ENCODE data around the gene PARK7. TPM values are rescaled to one million over a fixed set of nuclear protein-coding genes. Genes with fewer than 3 reads are reported as not detected.
"Not testable (repeated sequence)": the region's sequence is repeated elsewhere in the genome, so short reads cannot be mapped to it uniquely, and the experiment has no call there.

Gene PARK7
- total RNA-seq, 2 experiments from 2014 or later: 261 to 275 TPM

DNA sequence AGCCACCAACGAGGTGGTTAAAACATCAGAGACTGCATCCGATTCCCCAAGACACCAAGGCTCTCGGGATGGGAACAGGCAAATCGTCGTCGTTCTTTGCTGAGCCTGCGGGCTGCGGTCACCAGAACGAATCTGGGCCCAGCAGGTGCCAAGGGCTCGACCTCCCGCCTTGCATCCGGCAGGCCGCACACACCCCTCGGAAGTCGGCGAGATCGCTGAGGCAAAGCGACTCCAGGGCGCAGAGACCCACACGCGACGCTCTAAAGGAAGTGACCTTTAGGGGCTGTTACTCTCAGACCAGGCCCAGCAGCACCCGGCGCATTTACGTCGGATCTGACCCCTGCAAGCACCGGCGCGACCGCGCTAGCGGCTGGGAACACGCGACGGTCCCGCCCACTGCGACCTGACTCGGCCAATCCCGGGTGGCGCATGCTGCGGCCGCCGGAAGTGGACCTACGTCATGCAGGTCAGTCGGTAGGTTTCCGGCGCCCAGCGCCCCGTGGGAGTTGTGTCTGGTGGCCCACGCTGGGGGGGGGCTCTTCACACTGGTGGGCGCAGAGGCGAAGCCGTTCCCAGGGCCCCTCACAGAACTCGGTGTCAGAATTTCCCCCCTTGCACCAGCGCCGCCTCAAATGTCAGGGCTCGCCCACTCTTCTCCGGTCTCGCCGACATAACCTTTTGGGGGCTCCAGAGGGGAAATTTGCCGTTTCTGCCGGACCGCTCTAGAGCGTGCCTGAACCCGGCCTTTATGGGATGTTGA lies 7.5 kb upstream of the PARK7 start:
- DNase-seq: peak; percentile 88
- peak overlapping the region; percentile 96 for H3K27ac Mint-ChIP-seq
- CTCF ChIA-PET: no interaction called here
- H3K36me3 Mint-ChIP-seq (ENCODE audit: low read depth): peaks cover 2% of the 10 kb centered on the region
- POLR2A ChIA-PET: interaction anchor here (1.6 kb wide), 1 partner anchor 24 kb away, joined by 4 read pairs; no protein-coding TSS in a partner anchor
- no peaks in the 10 kb centered on the region for H3K9me3 Mint-ChIP-seq
- H3K4me3 Mint-ChIP-seq: peak overlapping the region; percentile 88
- H3K27me3 Mint-ChIP-seq: no peaks in the 10 kb centered on the region
- peaks cover 51% of the 10 kb centered on the region for H3K4me1 Mint-ChIP-seq

DNA sequence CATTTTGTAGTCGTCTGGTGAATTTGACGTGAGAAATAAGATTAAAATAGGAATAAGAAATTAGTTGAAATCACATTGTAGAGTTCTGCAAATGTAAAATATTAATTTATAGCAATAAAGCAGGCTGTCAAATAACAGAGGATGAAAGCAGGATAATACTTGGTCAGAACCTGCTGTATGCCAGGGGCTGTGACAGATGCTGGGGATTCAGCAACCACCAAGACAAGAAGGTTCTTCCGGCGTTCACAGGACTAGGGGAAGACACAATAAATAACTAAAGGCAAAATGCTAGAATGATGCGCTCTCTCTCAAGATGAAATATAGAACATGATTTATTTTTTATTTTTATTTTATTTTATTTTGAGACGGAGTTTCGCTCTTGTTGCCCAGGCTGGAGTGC lies 6.8 kb upstream of the PARK7 start:
- H3K4me1 Mint-ChIP-seq: peaks cover 51% of the 10 kb centered on the region
- POLR2A ChIA-PET: interaction anchor here (1.6 kb wide), 1 partner anchor 24 kb away, joined by 4 read pairs; no protein-coding TSS in a partner anchor
- DNase-seq: no peak
- H3K27ac Mint-ChIP-seq: peak overlapping the region; percentile 96
- peaks cover 5% of the 10 kb centered on the region for H3K36me3 Mint-ChIP-seq (ENCODE audit: low read depth)
- H3K27me3 Mint-ChIP-seq: no peaks in the 10 kb centered on the region
- CTCF ChIA-PET: no interaction called here
- peak overlapping the region; percentile 88 for H3K4me3 Mint-ChIP-seq
- H3K9me3 Mint-ChIP-seq: no peaks in the 10 kb centered on the region

DNA sequence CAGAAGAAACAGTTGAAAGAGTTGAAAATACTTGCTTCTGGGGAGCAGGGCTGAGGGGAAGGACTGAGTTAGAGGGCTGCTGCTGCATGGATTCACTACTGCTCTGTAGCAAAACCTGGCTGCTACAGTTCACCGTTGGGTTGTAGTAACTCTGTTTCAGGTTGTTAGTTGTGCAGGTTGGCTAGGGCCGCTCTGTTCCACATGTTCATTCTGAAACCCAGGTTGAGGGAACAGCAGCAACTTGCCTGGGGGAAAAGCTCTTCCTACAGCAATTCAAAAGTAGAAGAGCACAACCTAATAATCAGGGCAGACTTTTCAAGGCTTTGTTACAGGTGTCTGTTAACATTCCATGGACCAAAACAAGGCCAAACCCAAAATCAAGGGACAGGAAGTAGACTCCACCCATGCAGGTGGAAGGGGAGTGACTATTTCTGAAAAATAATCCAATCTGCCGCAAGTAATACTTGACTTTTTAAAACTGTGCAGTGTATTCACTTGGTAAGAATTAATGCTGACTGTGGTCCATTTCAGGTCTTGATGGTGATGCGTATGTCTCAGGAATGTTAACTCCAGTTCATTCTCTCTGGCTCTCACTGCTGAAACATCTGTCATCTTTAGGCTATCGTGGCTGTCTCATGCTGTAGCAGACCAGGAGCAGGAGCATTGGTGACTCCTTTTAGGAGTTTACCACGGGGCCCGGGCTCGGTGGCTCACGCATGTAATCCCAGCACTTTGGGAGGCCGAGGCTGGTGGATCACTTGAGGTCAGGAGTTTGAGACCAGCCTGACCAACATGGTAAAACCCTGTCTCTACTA lies 5.1 kb upstream of the PARK7 start:
- Mint-ChIP-seq H3K27me3 (no peaks in the 10 kb centered on the region), H3K9me3 (no peaks in the 10 kb centered on the region), H3K36me3 (ENCODE audit: low read depth) (peaks cover 6% of the 10 kb centered on the region), H3K27ac (peak overlapping the region; percentile 70), H3K4me3 (no peak overlapping the region), H3K4me1 (peaks cover 51% of the 10 kb centered on the region)
- no peak for DNase-seq
- ChIA-PET CTCF (interaction anchor here (1.3 kb wide), 1 partner anchor 7 kb away, joined by 5 read pairs; no protein-coding TSS in a partner anchor), POLR2A (interaction anchor here (1.1 to 1.3 kb wide), 2 partner anchors 8 to 184 kb away, joined by 3 to 6 read pairs; no protein-coding TSS in a partner anchor)

DNA sequence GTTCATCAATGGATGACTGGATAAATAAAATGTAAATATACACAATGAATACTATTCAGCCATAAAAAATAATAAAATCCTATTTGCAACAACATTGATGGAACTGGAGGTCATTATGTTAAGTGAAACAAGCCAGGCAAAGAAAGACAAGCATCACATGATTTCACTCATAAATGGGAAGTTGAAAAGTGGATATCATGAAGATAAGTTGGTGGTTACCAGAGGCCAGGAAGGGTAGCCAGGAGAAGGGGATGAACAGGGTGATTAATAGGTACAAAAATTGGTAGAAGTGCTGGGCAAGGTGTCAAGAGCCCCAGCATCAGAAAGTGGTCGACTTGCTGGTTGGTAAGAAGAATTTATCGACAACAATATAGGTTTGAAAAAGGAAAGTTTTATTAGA lies 1.3 kb upstream of the PARK7 start:
- Mint-ChIP-seq H3K27ac (peak overlapping the region; percentile 96), H3K27me3 (no peaks in the 10 kb centered on the region), H3K9me3 (no peaks in the 10 kb centered on the region), H3K36me3 (ENCODE audit: low read depth) (peaks cover 40% of the 10 kb centered on the region), H3K4me1 (peaks cover 66% of the 10 kb centered on the region), H3K4me3 (peak overlapping the region; percentile 98)
- ChIA-PET CTCF (no interaction called here), POLR2A (interaction anchor here (0.6 to 2.4 kb wide), 4 partner anchors 8 to 20 kb away, joined by 3 to 18 read pairs (median 8); partner anchors contain the start of gene TNFRSF9)
- no peak for DNase-seq

DNA sequence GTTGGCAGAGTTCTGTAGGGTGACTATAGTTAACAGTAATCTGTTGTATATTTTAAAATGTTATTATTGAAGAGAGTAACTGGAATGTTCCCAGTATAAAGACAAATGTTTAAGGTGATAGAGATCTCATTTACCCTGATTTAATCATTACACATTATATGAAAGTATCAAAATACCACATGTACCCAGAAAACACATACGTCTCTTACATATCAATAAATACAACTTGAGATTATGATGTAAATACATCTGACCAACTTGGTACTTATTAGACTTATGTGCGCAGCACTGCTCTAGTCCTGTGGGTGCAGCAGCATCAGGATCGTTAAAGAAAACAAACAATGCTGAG lies 670 bp upstream of the PARK7 start:
- POLR2A ChIA-PET: interaction anchor here (0.6 to 3.0 kb wide), 16 partner anchors 9 to 461 kb away, joined by 3 to 61 read pairs (median 5); partner anchors contain the start of genes TNFRSF9 and VAMP3
- Mint-ChIP-seq H3K36me3 (ENCODE audit: low read depth) (peaks cover 46% of the 10 kb centered on the region), H3K4me3 (peak overlapping the region; percentile 98), H3K4me1 (peaks cover 65% of the 10 kb centered on the region), H3K27ac (peak overlapping the region; percentile 96), H3K9me3 (no peaks in the 10 kb centered on the region), H3K27me3 (no peaks in the 10 kb centered on the region)
- no peak for DNase-seq
- CTCF ChIA-PET: interaction anchor here (1.6 to 2.0 kb wide), 3 partner anchors 12 to 153 kb away, joined by 4 to 12 read pairs (median 5); no protein-coding TSS in a partner anchor

DNA sequence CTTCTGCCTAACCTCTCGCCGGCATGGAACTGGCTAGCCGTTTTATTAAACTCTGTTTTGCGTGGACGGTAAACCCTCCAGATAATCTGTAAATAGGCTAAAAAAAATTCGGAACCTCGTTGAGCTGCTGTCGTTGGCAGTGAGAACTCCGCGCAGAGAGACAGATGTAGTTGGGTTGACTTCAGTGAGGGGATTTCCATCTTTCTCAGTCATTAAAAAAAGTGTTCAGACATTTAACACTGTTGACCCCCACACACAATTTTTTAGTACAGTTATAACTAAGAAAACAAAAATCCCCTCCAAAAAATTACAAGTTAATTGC lies 464 bp downstream of the PARK7 start:
- Mint-ChIP-seq H3K4me3 (peak overlapping the region; percentile 98), H3K9me3 (no peaks in the 10 kb centered on the region), H3K36me3 (ENCODE audit: low read depth) (peaks cover 56% of the 10 kb centered on the region), H3K4me1 (peaks cover 64% of the 10 kb centered on the region), H3K27ac (peak overlapping the region; percentile 96), H3K27me3 (no peaks in the 10 kb centered on the region)
- POLR2A ChIA-PET: interaction anchor here (1.0 to 3.0 kb wide), 15 partner anchors 9 to 460 kb away, joined by 3 to 61 read pairs (median 5); partner anchors contain the start of genes TNFRSF9 and VAMP3
- no peak for DNase-seq
- CTCF ChIA-PET: interaction anchor here (1.6 to 2.0 kb wide), 3 partner anchors 13 to 154 kb away, joined by 4 to 12 read pairs (median 5); no protein-coding TSS in a partner anchor

DNA sequence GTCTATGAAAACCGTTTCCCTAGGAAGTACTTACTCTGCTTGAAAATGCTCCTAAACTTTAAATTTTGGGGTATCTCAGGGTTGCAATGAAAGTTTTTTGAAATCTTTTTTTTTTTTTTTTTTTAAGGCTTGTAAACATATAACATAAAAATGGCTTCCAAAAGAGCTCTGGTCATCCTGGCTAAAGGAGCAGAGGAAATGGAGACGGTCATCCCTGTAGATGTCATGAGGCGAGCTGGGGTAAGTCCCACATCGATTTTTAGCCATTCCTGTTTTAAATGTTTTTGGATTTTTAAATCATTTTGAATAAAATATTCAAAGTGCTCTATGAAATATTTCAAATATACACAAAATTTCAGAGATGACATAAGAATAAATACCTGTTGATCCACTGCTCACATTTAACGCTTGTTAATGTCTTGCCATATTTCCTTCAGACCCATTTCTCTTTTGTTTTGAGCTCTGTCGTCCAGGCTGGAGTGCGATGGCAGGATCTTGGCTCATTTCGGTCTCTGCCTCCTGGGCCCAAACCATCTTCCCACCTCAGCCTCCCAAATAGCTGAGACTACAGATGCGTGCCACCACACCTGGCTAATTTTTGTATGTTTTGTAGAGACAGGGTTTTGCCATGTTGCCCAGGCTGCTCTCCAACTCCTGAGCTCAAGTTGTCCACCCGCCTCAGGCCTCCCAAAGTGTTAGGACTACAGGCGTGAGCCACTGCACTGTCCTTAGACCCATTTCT lies 1.3 kb downstream of the PARK7 start:
- Mint-ChIP-seq H3K27ac (peak overlapping the region; percentile 96), H3K9me3 (no peaks in the 10 kb centered on the region), H3K4me3 (peak overlapping the region; percentile 98), H3K36me3 (ENCODE audit: low read depth) (peaks cover 62% of the 10 kb centered on the region), H3K4me1 (peaks cover 69% of the 10 kb centered on the region), H3K27me3 (no peaks in the 10 kb centered on the region)
- POLR2A ChIA-PET: interaction anchor here (0.9 to 3.0 kb wide), 13 partner anchors 8 to 191 kb away, joined by 4 to 61 read pairs (median 6); partner anchors contain the start of genes TNFRSF9 and VAMP3
- CTCF ChIA-PET: interaction anchor here (0.6 to 2.0 kb wide), 5 partner anchors 12 to 155 kb away, joined by 3 to 12 read pairs (median 5); no protein-coding TSS in a partner anchor
- no peak for DNase-seq

DNA sequence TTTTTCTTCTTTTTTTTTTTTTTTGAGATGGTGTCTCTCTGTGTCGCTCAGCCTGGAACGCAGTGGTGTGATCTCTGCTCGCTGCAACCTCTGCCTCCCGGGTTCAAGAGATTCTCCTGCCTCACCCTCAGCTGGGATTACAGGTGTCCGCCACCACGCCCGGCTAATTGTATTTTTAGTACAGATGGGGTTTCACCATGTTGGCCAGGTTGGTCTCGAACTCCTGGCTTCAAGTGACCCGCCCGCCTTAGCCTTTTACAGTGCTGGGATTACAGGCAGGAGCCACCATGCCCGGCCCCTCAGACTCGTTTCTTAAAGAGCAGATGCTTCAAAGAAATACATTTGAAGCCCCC lies 1.8 kb downstream of the PARK7 start:
- peak overlapping the region; percentile 96 for H3K27ac Mint-ChIP-seq
- H3K4me1 Mint-ChIP-seq: peaks cover 69% of the 10 kb centered on the region
- not testable (repeated sequence) for H3K27me3 Mint-ChIP-seq, H3K9me3 Mint-ChIP-seq, DNase-seq
- ChIA-PET CTCF (interaction anchor here (1.6 kb wide), 1 partner anchor 12 kb away, joined by 6 read pairs; no protein-coding TSS in a partner anchor), POLR2A (interaction anchor here (0.9 to 3.0 kb wide), 4 partner anchors 11 to 33 kb away, joined by 5 to 61 read pairs (median 20); partner anchors contain the start of gene TNFRSF9)
- H3K36me3 Mint-ChIP-seq (ENCODE audit: low read depth): peaks cover 62% of the 10 kb centered on the region
- H3K4me3 Mint-ChIP-seq: peak overlapping the region; percentile 98

DNA sequence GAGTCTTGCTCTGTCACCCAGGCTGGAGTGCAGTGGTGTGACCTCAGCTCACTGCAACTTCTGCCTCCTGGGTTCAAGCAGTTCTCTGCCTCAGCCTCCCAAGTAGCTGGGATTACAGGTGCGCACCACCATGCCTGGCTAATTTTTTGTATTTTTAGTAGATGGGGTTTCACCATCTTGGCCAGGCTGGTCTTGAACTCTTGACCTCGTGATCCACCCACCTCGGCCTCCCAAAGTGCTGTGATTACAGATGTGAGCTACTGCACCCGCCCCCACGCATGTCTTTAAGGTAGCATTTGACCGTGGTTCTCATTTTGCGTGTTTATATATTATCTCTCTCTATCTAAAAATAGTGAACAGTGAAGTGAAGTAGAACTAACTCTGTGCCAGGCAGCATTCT lies 2.3 kb downstream of the PARK7 start:
- POLR2A ChIA-PET, H3K9me3 Mint-ChIP-seq, H3K27me3 Mint-ChIP-seq, DNase-seq: not testable (repeated sequence)
- Mint-ChIP-seq H3K4me3 (peak overlapping the region; percentile 39), H3K4me1 (peaks cover 69% of the 10 kb centered on the region), H3K27ac (peak overlapping the region; percentile 67), H3K36me3 (ENCODE audit: low read depth) (peaks cover 64% of the 10 kb centered on the region)
- CTCF ChIA-PET: interaction anchor here (1.6 kb wide), 1 partner anchor 11 kb away, joined by 6 read pairs; no protein-coding TSS in a partner anchor

DNA sequence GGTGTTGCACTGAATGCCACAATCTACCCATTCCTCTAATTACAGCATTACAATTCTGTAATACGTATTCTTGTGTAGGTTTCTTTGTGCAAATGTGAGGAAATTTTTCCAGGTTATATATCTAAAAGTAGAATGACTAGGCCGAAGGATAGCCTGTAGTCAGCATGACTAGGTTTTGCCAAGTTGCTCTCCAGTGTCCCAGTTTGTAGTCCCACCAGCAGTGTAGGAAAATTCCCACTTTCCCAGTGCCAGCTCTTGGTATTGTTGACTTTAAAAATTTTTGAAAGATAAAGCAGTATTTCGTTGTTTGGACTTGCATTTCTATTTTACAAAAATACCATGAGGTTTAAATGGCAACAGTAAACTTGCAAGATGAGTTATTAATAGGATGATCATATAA lies 3.0 kb downstream of the PARK7 start:
- no peak overlapping the region for H3K4me3 Mint-ChIP-seq
- peaks cover 67% of the 10 kb centered on the region for H3K36me3 Mint-ChIP-seq (ENCODE audit: low read depth)
- no peak for DNase-seq
- ChIA-PET POLR2A (interaction anchor here (2.2 kb wide), 1 partner anchor 15 kb away, joined by 7 read pairs; no protein-coding TSS in a partner anchor), CTCF (interaction anchor here (0.9 kb wide), 2 partner anchors 10 to 11 kb away, joined by 3 to 4 read pairs; no protein-coding TSS in a partner anchor)
- peaks cover 64% of the 10 kb centered on the region for H3K4me1 Mint-ChIP-seq
- H3K27me3 Mint-ChIP-seq: no peaks in the 10 kb centered on the region
- H3K27ac Mint-ChIP-seq: peak overlapping the region; percentile 66
- H3K9me3 Mint-ChIP-seq: no peaks in the 10 kb centered on the region

DNA sequence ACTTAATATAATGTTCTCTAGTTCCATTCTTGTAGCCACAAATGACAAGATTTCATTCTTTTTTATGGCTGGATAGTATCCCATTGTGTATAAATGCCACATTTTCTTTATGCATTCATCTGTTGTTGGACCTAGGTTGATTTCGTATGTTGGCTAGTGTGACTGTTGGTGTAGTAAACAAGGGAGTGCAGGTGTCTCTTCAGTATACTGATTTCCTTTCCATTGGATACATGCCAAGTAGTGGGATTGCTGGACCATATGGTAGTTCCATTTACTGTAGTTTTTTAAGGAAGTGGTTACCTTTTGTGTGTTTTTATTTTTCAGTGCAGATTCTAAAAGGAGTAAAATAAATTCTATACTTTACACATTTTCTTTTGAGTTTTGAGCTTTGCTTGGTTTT lies 5.7 kb downstream of the PARK7 start:
- Mint-ChIP-seq H3K27ac (peak overlapping the region; percentile 13), H3K27me3 (no peaks in the 10 kb centered on the region), H3K4me1 (peaks cover 51% of the 10 kb centered on the region), H3K9me3 (no peaks in the 10 kb centered on the region), H3K4me3 (no peak overlapping the region), H3K36me3 (ENCODE audit: low read depth) (peaks cover 84% of the 10 kb centered on the region)
- POLR2A ChIA-PET: no interaction called here
- CTCF ChIA-PET: interaction anchor here (1.0 to 1.6 kb wide), 2 partner anchors 8 to 13 kb away, joined by 3 to 7 read pairs; no protein-coding TSS in a partner anchor
- DNase-seq: no peak

DNA sequence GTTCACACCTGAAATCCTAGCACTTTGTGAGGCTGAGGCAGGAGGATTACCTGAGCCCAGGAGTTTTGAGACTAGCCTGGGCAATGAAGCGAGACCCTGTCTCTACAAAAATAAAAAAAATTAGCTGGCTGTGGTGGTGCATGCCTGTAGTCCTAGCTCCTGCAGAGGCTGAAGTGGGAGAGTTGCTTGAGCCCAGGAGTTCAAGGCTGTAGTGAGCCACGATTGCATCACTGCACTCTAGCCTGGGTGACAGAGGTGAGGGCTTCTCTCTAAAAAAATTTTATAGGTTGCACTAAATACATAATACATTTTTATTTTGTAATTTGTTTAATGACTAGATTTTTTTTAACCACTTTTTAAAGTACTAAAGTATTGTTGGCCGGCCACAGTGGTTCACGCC lies 6.1 kb downstream of the PARK7 start:
- Mint-ChIP-seq H3K4me1 (peaks cover 46% of the 10 kb centered on the region), H3K27ac (no peak overlapping the region), H3K9me3 (no peaks in the 10 kb centered on the region), H3K4me3 (no peak overlapping the region), H3K27me3 (no peaks in the 10 kb centered on the region), H3K36me3 (ENCODE audit: low read depth) (peaks cover 83% of the 10 kb centered on the region)
- POLR2A ChIA-PET: no interaction called here
- DNase-seq: no peak
- CTCF ChIA-PET: interaction anchor here (1.0 to 1.6 kb wide), 2 partner anchors 8 to 13 kb away, joined by 3 to 7 read pairs; no protein-coding TSS in a partner anchor

Measured in activated CD4-positive, alpha-beta memory T cell treated with anti-CD3 and anti-CD28 coated beads, Interleukin-2, amount 10 ng/mL, durations not matched to agents 7 days and 5 days (primary cell).